IMR-90 (cell line): Measurements from ENCODE around the gene GSN. TPM values are rescaled to one million over a fixed set of nuclear protein-coding genes. Genes with fewer than 3 reads are reported as not detected.

ENCODE experiments used
- CTCF ChIP-seq: conservative IDR thresholded peaks from 2 replicates; pipeline ENCODE4 v1.5.1; 2012; ENCODE audit warnings: mild to moderate bottlenecking, low read depth, low read length, improper control_type of control experiment
- polyA plus RNA-seq, 3 experiments: library from polyadenylated mRNA; depleted of rRNA; stranded (reverse); fragments of >200 nt; gene quantifications; 2 replicates each; pipeline ENCODE4 v1.2.3, GENCODE V29; 2012; ENCODE audit warnings: low replicate concordance in 1 of 3
- total RNA-seq: library from RNA; depleted of rRNA; stranded (reverse); fragments of >200 nt; gene quantifications from 2 replicates; pipeline ENCODE4 v1.2.3, GENCODE V29; 2012

GSN gene
- total and polyA plus RNA-seq, 2 of the 4 experiments (the other 2 are of a cell fraction), result 495 to 547 TPM

GRCh38 chr9:121289026-121289771 lies 21.2 kb downstream of the GSN start (continued):
- no peak for TF ChIP-seq CTCF
